Lower lobe of right lung (tissue), 2 donors: ENCODE measurements around the gene TIPIN. TPM values are rescaled to one million over a fixed set of nuclear protein-coding genes. Genes with fewer than 3 reads are reported as not detected.
A peak's percentile ranks its signal among the peaks of the same experiment; 100 is the strongest.

ENCODE experiments used
- ATAC-seq, 2 donors: fragments of 200-7000 bp; cut with Tn5 transposase; one replicate each; pipeline ENCODE4 v1.9.1; 2020 to 2022; ENCODE audit warnings: mild to moderate bottlenecking in 2 of 2, moderate library complexity in 2 of 2
- DNase-seq: peaks from one replicate; pipeline ENCODE4 v3.0.0-alpha.2; 2020
- H3K27ac ChIP-seq: fragments of 200-600 bp; one replicate; pipeline ENCODE4 v1.8.0; 2022
- H3K27me3 ChIP-seq: fragments of 200-600 bp; one replicate; pipeline ENCODE4 v1.8.0; 2022; ENCODE audit warnings: low read depth
- H3K36me3 ChIP-seq: fragments of 200-600 bp; one replicate; pipeline ENCODE4 v1.8.0; 2022; ENCODE audit warnings: mild to moderate bottlenecking
- H3K4me1 ChIP-seq: fragments of 200-600 bp; one replicate; pipeline ENCODE4 v1.8.0; 2022
- H3K4me3 ChIP-seq: fragments of 200-600 bp; one replicate; pipeline ENCODE4 v1.8.0; 2022; ENCODE audit warnings: mild to moderate bottlenecking
- H3K9me3 ChIP-seq: fragments of 200-600 bp; one replicate; pipeline ENCODE4 v1.8.0; 2022
- CTCF ChIP-seq: fragments of 200-600 bp; IDR thresholded peaks from one replicate; pipeline ENCODE4 v1.8.0; 2022; ENCODE audit warnings: antibody characterized with exemption, mild to moderate bottlenecking
- intact Hi-C: fragments of 100-400 bp; cut with DNase I; formaldehyde crosslinking; loops from one replicate; pipeline ENCODE4 v1.11.0; 2022
- total RNA-seq: library from RNA; stranded (reverse); fragmentation: NEBNext Ultra II Directional; extraction: Animal tissue kit (Norgen Biotek cat#: 25700); gene quantifications from one replicate; pipeline ENCODE4 v1.2.1, GENCODE V29; 2021
- donor health status: DM: no; HTN: yes; CAD: no; lungs with severe emphysema.

The TIPIN gene
- total RNA-seq, 1 donor from 2014 or later = 6.9 TPM

GRCh38 chr15:66290518-66290917, 66.0 kb downstream of the TIPIN start:
- peaks cover 35% of the 10 kb centered on the region for H3K4me1 ChIP-seq
- no peaks in the 10 kb centered on the region for H3K9me3 ChIP-seq
- DNase-seq (no peak), ATAC-seq (no peak)
- H3K27ac ChIP-seq = no peak overlapping the region
- no peaks in the 10 kb centered on the region for H3K27me3 ChIP-seq
- TF ChIP-seq CTCF = no peak
- H3K4me3 ChIP-seq = no peak overlapping the region
- intact Hi-C loops = no loop called here
- no peaks in the 10 kb centered on the region for H3K36me3 ChIP-seq

- intact Hi-C loops = no loop called here
- ATAC-seq (no peak), DNase-seq (no peak)
- Histone ChIP-seq H3K4me3 (no peak overlapping the region), H3K9me3 (no peaks in the 10 kb centered on the region), H3K36me3 (no peaks in the 10 kb centered on the region), H3K27me3 (no peaks in the 10 kb centered on the region), H3K27ac (no peak overlapping the region), H3K4me1 (peaks cover 30% of the 10 kb centered on the region)
- no peak for TF ChIP-seq CTCF
These were observed 66.5 kb downstream of the TIPIN start for GRCh38 chr15:66290007-66290406.

GRCh38 chr15:66288551-66289185, 67.8 kb downstream of the TIPIN start:
- Histone ChIP-seq H3K4me3 (no peak overlapping the region), H3K9me3 (no peaks in the 10 kb centered on the region), H3K36me3 (no peaks in the 10 kb centered on the region), H3K4me1 (peaks cover 19% of the 10 kb centered on the region), H3K27ac (no peak overlapping the region), H3K27me3 (no peaks in the 10 kb centered on the region)
- DNase-seq (no peak), ATAC-seq (no peak)
- no peak for TF ChIP-seq CTCF
- intact Hi-C loops = no loop called here

- no peak for ATAC-seq
- H3K4me1 ChIP-seq = peaks cover 19% of the 10 kb centered on the region
- H3K27ac ChIP-seq = no peak overlapping the region
- DNase-seq = no peak
- H3K9me3 ChIP-seq = no peaks in the 10 kb centered on the region
- intact Hi-C loops = no loop called here
- no peak overlapping the region for H3K4me3 ChIP-seq
- H3K27me3 ChIP-seq = no peaks in the 10 kb centered on the region
- TF ChIP-seq CTCF = no peak
- no peaks in the 10 kb centered on the region for H3K36me3 ChIP-seq
These were observed 68.4 kb downstream of the TIPIN start for GRCh38 chr15:66288093-66288492.

- ATAC-seq = no peak
- Histone ChIP-seq H3K9me3 (no peaks in the 10 kb centered on the region), H3K27ac (no peak overlapping the region), H3K27me3 (no peaks in the 10 kb centered on the region), H3K36me3 (no peaks in the 10 kb centered on the region), H3K4me3 (no peak overlapping the region), H3K4me1 (peaks cover 14% of the 10 kb centered on the region)
- intact Hi-C loops = no loop called here
- TF ChIP-seq CTCF = peak; percentile 60
- DNase-seq = no peak
These were observed 68.9 kb downstream of the TIPIN start for GRCh38 chr15:66287461-66288057.

Other genes with a start within 250 kb of the TIPIN start
- not detected for gene MEGF11, start 102.9 kb downstream of the TIPIN start, total RNA-seq
- 29.2 TPM for gene DIS3L, start 63.1 kb downstream of the TIPIN start, total RNA-seq
- 53.6 TPM for gene MAP2K1, start 30.2 kb upstream of the TIPIN start, total RNA-seq
- 26.1 TPM for gene SNAPC5, start 141.1 kb upstream of the TIPIN start, total RNA-seq
- 1,655 TPM for gene RPL4, start 148.2 kb upstream of the TIPIN start, total RNA-seq
- 4.1 TPM for gene ZWILCH, start 148.6 kb upstream of the TIPIN start, total RNA-seq
- gene LCTL, start 209.3 kb upstream of the TIPIN start, total RNA-seq = not detected